Glomerular visceral epithelial cell (primary cell): ENCODE results near the gene S100A11.
A peak's percentile ranks its signal among the peaks of the same experiment; 100 is the strongest.
"Not testable (repeated sequence)": the region's sequence is repeated elsewhere in the genome, so short reads cannot be mapped to it uniquely, and the experiment has no call there.

Experiments used
- DNase-seq: peaks from one replicate; pipeline ENCODE4 v3.0.0-alpha.2; 2016; ENCODE audit errors: extremely low spot score

Gene S100A11

DNA sequence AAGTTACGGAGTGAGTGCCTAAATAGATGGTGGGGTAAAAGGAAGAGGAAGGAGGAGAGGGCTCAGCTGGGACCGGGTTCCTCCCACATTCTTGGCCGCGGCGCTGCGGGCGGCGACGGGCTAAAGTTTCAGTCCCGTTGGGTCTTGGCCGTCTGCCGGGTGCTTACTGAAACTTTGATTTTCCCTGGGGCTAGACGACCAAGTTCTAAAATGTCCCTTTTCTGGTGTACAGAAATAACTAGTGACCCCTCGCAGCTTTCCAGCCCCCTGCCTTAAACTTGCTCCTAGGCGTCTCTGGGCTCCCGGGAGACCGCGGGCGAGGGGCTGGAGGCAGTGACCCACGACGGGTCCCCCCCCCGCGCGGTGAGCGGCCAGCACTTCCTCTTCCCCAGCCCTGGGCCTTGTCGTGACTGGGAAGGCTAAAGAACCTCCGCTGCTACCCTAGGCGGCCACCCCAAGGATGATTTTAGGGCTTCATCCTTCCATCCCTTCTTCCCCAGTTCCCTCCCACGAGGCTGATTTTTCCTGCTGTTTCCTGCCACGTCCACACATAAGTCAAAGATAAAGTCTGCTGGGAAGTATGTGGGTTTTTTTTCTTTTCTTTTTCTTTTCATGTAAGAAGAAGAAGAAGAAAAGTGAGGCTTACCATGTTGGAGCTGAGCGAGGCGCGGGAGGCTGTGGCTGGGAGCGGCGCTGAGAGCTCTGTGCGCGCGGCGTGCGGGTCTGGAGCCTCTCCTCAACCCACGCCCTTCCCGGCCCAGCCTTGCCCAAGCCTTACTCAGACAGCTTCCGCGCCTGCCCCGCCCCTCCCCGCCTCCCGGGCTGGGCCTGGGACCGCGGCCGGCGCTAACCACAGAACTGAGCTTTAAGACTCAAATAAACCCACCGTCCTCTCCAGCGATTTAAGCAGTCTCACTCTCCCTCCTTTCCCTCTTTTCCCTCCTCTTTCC is at the start of gene S100A11:
Gene S100A11, minus strand, starts transcription at position 738 of the 950 bp plus-strand sequence. Its CDS starts 89 bp downstream, at position 649.
- DNase-seq: peak; percentile 87

DNA sequence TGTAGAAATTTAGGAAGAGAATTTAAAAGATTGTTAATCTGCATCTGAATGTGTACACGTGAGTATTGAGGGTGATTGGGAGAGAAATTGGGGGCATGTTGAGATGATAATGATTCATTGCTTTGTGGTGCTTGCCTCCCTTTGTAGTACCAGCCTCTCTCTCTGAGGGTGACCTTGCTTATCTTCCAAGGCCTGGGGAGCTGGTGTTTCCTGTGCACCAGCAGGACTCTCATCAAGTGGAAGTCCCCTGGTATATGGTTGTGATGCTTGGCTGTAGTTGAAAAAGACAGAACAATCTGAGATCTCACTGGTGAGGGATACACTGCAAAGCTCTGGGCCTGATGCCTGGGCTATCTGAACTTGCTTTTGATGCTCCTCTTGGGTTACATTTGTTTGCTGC is 48.0 kb upstream of the S100A11 start:
- no peak for DNase-seq

GRCh38 chr1:152081026-152081425 is 44.2 kb upstream of the S100A11 start:
- not testable (repeated sequence) for DNase-seq

DNA sequence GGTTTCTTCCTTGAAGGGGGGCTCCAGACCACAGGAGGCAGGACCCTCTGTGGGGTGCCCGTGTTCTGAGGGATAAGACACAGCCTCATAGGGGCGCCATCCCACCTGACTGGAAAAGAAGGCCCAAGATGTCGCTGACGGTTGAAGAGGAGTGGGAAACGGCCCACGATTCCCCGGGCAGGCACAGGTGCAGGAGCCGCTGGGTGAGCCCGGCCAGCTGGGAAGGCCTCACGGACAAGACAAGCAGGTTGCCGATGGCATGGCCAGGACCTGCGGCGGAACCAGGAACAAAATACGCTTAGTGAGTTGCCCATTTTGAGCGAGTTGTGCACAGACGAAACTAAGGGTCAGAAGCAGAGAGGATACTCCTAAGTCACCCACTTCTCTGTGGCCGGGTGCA is 43.7 kb upstream of the S100A11 start:
- not testable (repeated sequence) for DNase-seq

GRCh38 chr1:152078831-152079441 is 42.1 kb upstream of the S100A11 start:
- no peak for DNase-seq

GRCh38 chr1:152072311-152072710 is 35.5 kb upstream of the S100A11 start:
- no peak for DNase-seq

GRCh38 chr1:152071123-152071522 is 34.3 kb upstream of the S100A11 start:
- DNase-seq: no peak

DNA sequence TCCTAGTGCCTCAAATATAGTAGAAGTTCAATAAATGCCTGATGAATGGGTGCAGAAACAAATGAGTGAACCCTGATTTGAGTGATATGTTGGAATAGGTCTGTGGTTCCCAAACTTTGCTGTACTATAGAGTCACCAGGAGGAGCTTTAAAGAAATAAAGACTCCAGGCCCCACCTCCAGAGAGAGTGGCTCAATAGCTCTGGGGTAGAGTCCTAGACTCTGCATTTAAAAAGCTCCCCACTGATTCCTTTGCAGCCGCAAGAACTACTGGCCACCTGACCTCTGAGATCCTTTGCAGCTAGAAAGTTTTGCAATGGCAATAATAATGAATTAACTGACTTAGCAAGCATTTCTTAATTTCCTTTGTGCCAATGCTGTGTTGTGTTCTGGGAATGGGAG is 31.1 kb upstream of the S100A11 start:
- no peak for DNase-seq

- DNase-seq: no peak
Measured at GRCh38 chr1:152067150-152067549, 30.3 kb upstream of the S100A11 start.

DNA sequence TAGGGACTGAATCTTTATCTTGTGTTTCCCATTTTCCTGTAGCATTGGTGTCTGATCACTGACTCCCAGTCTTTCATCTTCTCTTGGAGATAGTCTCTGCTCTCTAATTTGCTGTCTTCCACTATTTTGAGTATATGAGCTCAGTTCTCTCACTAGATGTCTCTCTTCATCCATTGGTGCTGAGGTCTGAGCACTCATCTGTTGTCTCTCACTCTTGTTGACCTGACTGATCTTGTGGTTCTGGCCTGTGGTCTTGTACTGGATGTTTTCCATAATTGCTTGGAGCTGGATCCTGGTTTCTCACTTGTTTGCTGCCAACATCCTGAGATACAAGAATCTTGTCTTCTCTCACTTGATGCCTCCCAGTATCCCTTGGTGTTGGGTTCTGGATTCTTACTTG is 25.1 kb upstream of the S100A11 start:
- DNase-seq: no peak

- no peak for DNase-seq
Measured at GRCh38 chr1:152053375-152053774, 16.6 kb upstream of the S100A11 start.

DNA sequence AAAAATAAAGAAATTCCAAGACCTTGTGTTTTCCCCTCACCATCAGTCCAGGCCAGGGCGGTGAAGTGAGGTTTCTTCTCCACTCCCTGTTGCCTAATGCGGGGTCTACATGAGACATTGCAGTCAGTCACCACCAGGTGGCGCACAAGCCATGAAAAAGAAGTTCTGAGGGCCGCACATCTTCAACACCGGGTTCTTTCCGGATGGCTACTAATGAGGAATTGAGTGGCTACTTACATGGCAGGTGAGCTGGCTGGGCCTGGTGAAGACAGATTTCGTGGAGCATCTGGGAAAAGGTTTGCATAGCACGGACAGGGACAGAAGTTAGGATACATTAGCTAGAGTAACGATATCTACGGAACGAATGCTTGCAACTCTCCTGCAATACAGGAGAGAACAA is 15.8 kb upstream of the S100A11 start:
- DNase-seq: peak; percentile 87

DNA sequence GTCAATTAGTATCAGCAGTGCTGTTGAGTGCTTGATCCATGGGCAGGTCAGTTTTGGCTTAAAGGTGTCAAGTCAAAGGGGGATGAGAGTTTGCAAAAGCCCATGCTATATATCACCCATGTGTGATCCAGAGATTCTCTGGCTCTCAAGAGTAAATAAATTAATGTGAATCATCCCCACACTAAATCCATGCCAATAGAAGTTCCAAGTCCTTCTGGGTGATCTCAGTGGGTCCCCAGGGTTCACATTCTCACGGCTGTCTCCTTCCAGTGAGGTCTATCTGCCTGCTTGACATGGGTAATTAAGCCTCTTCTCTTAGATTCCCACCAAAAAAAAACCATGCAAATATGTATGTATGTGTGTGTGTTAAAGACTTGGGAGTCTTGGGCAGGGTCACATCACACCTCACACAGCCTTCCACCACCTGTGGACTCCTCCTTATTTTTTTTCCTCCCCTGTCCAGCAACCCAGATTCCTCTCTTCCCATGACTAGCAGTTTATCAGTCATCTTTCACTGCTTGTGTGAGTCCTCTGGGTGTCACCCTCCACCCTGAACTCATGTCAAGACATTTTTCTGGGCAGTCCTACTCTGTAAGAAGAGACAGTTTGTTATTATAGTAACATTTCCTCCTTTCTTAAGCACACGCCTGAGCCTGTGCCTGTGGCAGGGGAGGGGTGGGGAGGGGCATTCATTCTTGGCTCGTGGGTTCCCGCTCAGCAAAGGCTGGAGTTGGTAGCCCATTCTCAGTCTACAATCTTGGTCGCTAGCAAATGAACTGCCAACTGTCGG is 14.3 kb upstream of the S100A11 start:
- peak; percentile 12 for DNase-seq

- DNase-seq: no peak
Measured at GRCh38 chr1:152049291-152050083, 12.7 kb upstream of the S100A11 start.

DNA sequence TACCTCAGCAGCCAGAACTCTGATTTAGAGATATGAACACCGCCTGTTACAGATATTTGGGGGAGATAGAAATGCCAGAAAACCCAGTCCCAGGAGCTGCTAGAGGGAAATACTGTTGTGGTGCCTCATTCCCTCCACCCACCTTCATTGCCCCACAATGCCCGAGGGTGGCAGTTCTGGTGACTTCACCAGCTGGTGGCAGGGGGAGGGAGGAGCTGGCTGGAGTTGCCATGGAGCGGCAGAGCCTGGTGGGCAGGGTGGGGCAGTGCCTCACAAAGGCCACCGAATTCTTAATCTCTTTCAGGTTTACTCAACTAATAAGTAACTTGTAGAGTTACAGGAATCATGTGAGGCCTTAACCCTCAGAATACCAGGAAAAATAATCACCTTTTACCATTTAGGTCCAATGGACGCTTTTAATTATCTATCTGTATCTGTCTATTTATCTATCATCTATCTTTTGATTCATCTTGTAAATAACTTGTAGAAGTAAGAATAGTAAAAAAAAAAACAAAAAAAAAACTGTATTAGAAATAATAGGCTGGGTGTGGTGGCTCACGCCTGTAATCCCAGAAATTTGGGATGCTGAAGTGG is 11.7 kb upstream of the S100A11 start:
- DNase-seq: peak; percentile 93

DNA sequence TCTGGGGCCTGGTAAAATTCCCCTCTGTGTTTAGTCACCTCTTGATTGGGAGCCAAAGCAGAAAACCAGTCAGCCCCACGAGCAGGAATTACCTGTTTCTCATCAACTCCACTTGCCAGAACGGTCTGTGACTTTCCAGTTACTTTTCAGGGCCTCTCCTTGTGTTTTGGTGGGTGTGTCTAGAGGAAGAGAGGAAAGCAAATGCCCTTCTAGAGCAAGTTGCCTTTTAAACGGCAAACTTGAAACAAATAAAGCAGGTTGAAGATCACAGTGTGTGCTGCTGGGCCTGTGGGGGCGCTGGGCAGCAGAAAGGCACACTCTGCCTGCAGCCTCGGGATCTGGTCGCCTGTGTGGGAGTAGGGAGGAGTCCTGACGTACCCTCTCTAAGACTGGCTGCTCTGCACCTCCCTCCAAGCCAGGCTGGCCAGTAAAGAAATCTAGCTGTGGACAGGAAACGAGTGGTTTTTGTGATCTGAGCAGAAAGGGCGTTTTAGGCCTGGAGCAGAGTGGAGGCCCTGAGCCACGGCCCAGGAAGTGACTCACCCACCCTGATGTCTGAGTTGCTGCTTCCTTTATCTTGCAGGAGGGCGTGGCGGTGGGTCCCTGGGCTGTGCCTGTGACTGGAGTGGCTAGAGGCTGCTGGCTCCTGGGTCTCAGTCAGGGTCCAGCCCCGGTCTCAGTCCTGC is 11.1 kb upstream of the S100A11 start:
- DNase-seq: peak; percentile 99

- no peak for DNase-seq
Measured at GRCh38 chr1:152047413-152047729, 10.6 kb upstream of the S100A11 start.

GRCh38 chr1:152044386-152044785 is 7.6 kb upstream of the S100A11 start:
- DNase-seq: no peak

DNA sequence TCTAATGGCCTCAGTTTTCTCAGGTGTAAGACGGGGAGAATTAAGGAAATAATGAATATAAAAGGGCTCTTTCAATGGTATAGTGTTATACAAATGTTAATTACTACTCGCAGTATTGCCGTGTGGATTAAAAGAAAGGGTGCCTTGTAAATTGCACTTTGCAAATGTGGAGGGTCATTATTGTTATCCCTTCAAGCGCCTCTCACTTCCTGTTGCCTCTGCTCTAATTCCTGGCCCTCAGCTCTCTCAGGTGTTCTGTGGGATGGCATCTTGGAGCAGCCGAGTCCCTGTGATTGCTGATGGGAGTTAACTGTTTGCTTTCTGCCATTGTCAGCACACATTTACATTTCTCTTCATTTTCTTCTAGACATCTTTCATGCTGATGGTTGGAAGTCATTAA is 7.1 kb upstream of the S100A11 start:
- DNase-seq: no peak

- DNase-seq: no peak
Measured at GRCh38 chr1:152042030-152042429, 5.2 kb upstream of the S100A11 start.

GRCh38 chr1:152039886-152040285 is 3.1 kb upstream of the S100A11 start:
- DNase-seq: no peak
